K562 (cell line): ENCODE results near the gene CBX1. TPM values are rescaled to one million over a fixed set of nuclear protein-coding genes. Genes with fewer than 3 reads are reported as not detected.

Experiments
- ARID3B ChIP-seq: fragments of 250-450 bp; sonication (Bioruptor Pico); IDR thresholded peaks from 2 replicates; pipeline ENCODE4 v1.4.0; 2020; ENCODE audit warnings: borderline replicate concordance
- ASH1L ChIP-seq: fragments of 450-650 bp; IDR thresholded peaks from 2 replicates; pipeline ENCODE4 v1.6.1; 2018; ENCODE audit warnings: borderline replicate concordance, mild to moderate bottlenecking, low read depth; ENCODE audit not compliant: partially characterized antibody
- CBFA2T3 ChIP-seq: fragments of 450-650 bp; IDR thresholded peaks from 2 replicates; pipeline ENCODE4 v1.6.1; 2017
- DPF2 ChIP-seq: fragments of 450-650 bp; IDR thresholded peaks from 2 replicates; pipeline ENCODE4 v1.6.1; 2016
- E4F1 ChIP-seq: fragments of 250-450 bp; sonication (Bioruptor Pico); IDR thresholded peaks from 2 replicates; pipeline ENCODE4 v1.5.0; 2021; ENCODE audit warnings: mild to moderate bottlenecking, borderline replicate concordance
- EGR1 ChIP-seq: fragments of 450-650 bp; conservative IDR thresholded peaks from 2 replicates; pipeline ENCODE4 v1.6.1; 2017; ENCODE audit warnings: mild to moderate bottlenecking
- ELK1 ChIP-seq: sonication (generic); formaldehyde crosslinking; IDR thresholded peaks from 2 replicates; pipeline ENCODE4 v1.8.1; 2022; ENCODE audit warnings: missing genetic modification reagents
- HCFC1 ChIP-seq: IDR thresholded peaks from 2 replicates; pipeline ENCODE4 v1.6.1; 2012; ENCODE audit warnings: low read depth, low read length, improper control_type of control experiment
- HLTF ChIP-seq: fragments of 450-650 bp; IDR thresholded peaks from 2 replicates; pipeline ENCODE4 v1.6.1; 2016
- HOMEZ ChIP-seq: fragments of 250-450 bp; sonication (Bioruptor Pico); IDR thresholded peaks from 2 replicates; pipeline ENCODE4 v1.4.0; 2020; ENCODE audit warnings: mild to moderate bottlenecking, moderate library complexity
- KAT2B ChIP-seq: IDR thresholded peaks from one replicate; pipeline ENCODE4 v1.6.1; 2012; ENCODE audit warnings: low read depth, mild to moderate bottlenecking, control low read depth, inconsistent platforms, low read length, moderate library complexity
- MCM7 ChIP-seq, 2 experiments: fragments of 450-650 bp; IDR thresholded peaks; 2 replicates each; pipeline ENCODE4 v1.6.1; 2016 to 2018
- NR2C2 ChIP-seq, 2 experiments: fragments of 200-800 bp in 1 of 2; sonication (Bioruptor generic) in 1 of 2; sonication (generic) in 1 of 2; formaldehyde crosslinking in 1 of 2; IDR thresholded peaks; 2 replicates each; pipeline versions ENCODE4 v1.6.1 to v1.8.0; 2016 to 2022; ENCODE audit warnings: mild to moderate bottlenecking in 1 of 2, missing compliant biosample characterization in 1 of 2, missing genetic modification characterization in 1 of 2, missing genetic modification reagents in 1 of 2
- PHTF2 ChIP-seq: fragments of 250-450 bp; sonication (Bioruptor Pico); IDR thresholded peaks from 2 replicates; pipeline ENCODE4 v1.5.0; 2021; ENCODE audit warnings: mild to moderate bottlenecking
- POLR2A ChIP-seq: fragments of 450-650 bp; conservative IDR thresholded peaks from 2 replicates; pipeline ENCODE4 v1.6.1; 2016
- SREBF2 ChIP-seq: sonication (generic); formaldehyde crosslinking; IDR thresholded peaks from 2 replicates; pipeline ENCODE4 v1.4.0; 2020; ENCODE audit warnings: mild to moderate bottlenecking, missing genetic modification reagents
- TEAD2 ChIP-seq: fragments of 450-650 bp; IDR thresholded peaks from 2 replicates; pipeline ENCODE4 v1.6.1; 2016; ENCODE audit warnings: missing genetic modification characterization, control low read depth, missing compliant biosample characterization
- TRIM24 ChIP-seq, 2 experiments: fragments of 450-650 bp; IDR thresholded peaks; 2 replicates each; pipeline ENCODE4 v1.6.1; 2016
- ZBTB1 ChIP-seq: sonication (generic); formaldehyde crosslinking; IDR thresholded peaks from 2 replicates; pipeline ENCODE4 v1.8.1; 2023; ENCODE audit warnings: missing genetic modification reagents, low read depth, mild to moderate bottlenecking, borderline replicate concordance
- ZKSCAN1 ChIP-seq: fragments of 150-350 bp; IDR thresholded peaks from 2 replicates; pipeline ENCODE4 v1.6.1; 2016; ENCODE audit warnings: low read depth, low read length
- ZNF165 ChIP-seq: fragments of 250-450 bp; sonication (Bioruptor Pico); IDR thresholded peaks from 2 replicates; pipeline ENCODE4 v1.4.0; 2020; ENCODE audit warnings: borderline replicate concordance
- ZNF695 ChIP-seq: fragments of 450-650 bp; formaldehyde crosslinking; IDR thresholded peaks from 2 replicates; pipeline ENCODE4 v1.4.0; 2020; ENCODE audit warnings: mild to moderate bottlenecking, moderate library complexity
- ZNF780A ChIP-seq: fragments of 250-450 bp; sonication (Bioruptor Pico); IDR thresholded peaks from 2 replicates; pipeline ENCODE4 v1.5.0; 2021; ENCODE audit warnings: mild to moderate bottlenecking
- ZNF785 ChIP-seq: fragments of 250-450 bp; sonication (Bioruptor Pico); IDR thresholded peaks from 2 replicates; pipeline ENCODE4 v1.4.0; 2020; ENCODE audit warnings: mild to moderate bottlenecking
- polyA plus RNA-seq, 8 experiments: library from polyadenylated mRNA; depleted of rRNA in 4 of 8; stranded (reverse) in 5 of 8; unstranded in 3 of 8; fragments of >200 nt; fragmentation: Nextera tagmentation in 2 of 8; fragmentation: Illumina TruSeq in 1 of 8; extraction: Ambion mirVana in 2 of 8; extraction: Trizol in 1 of 8; gene quantifications; 2 replicates each; pipeline versions ENCODE4 v1.2.1 to v1.2.3, GENCODE V29; 2011 to 2014; ENCODE audit warnings: inconsistent platforms in 1 of 8, missing spikeins in 1 of 8
- total RNA-seq, 7 experiments: library from RNA; depleted of rRNA in 6 of 7; stranded (reverse); fragments of >200 nt in 6 of 7; fragmentation: Illumina TruSeq in 2 of 7; extraction: Trizol in 2 of 7; gene quantifications; 2 replicates each; pipeline versions ENCODE4 v1.2.1 to v1.2.3, GENCODE V29; 2011 to 2021; ENCODE audit warnings: low replicate concordance in 1 of 7

Gene CBX1
- total and polyA plus RNA-seq, 9 of the 15 experiments (the other 6 are each of a cell fraction or from before 2014, with no cell fraction given): 10.6 to 95.7 (median 52.7) TPM

GRCh38 chr17:48107137-48108055, 6.1 kb upstream of the CBX1 start, which contains the start of gene SNX11 (continued):
- TF ChIP-seq ZBTB1 (CRISPR knock-in tag) (no peak), TEAD2 (tag) (no peak), ZNF785 (no peak), ZNF165 (CRISPR knock-in tag) (no peak), HLTF (no peak), ZNF780A (CRISPR knock-in tag) (no peak), TRIM24 (IDR thresholded peaks at IDR 0.05) (no peak), HOMEZ (no peak), ARID3B (CRISPR knock-in tag) (no peak), MCM7 (IDR thresholded peaks at IDR 0.05) (no peak), ASH1L (no peak), NR2C2 (CRISPR knock-in tag; IDR thresholded peaks at IDR 0.05) (peak; percentile 95), NR2C2 (tag; IDR thresholded peaks at IDR 0.05) (peak; percentile 99), E4F1 (CRISPR knock-in tag) (no peak), DPF2 (no peak), EGR1 (peak; percentile 96), CBFA2T3 (no peak), ZNF695 (CRISPR knock-in tag) (no peak), ELK1 (CRISPR knock-in tag) (no peak), POLR2A (peak; percentile 87), PHTF2 (no peak), ZKSCAN1 (no peak), KAT2B (no peak), HCFC1 (no peak; the same call in 1 of the 2 replicates), SREBF2 (CRISPR knock-in tag) (no peak)
